ENCODE results near the gene LRRC4B. TPM values are rescaled to one million over a fixed set of nuclear protein-coding genes. Genes with fewer than 3 reads are reported as not detected.

The LRRC4B gene
- total and polyA plus RNA-seq, 2 donors (not counting 1 experiment from before 2014, with no cell fraction given) = 0.02 to 0.17 TPM

- Histone ChIP-seq H3K4me1 (ENCODE audit: control insufficient read depth, extremely low read depth, insufficient read depth, low read length) (peaks cover 2% of the 10 kb centered on the region), H3K9ac (ENCODE audit: insufficient read depth, low read length) (no peak overlapping the region), H3K36me3 (ENCODE audit: control insufficient read depth, insufficient read depth, low read length) (no peaks in the 10 kb centered on the region), H4K20me1 (ENCODE audit: control insufficient read depth, extremely low read depth, insufficient read depth, low read length) (no peaks in the 10 kb centered on the region), H3K27me3 (ENCODE audit: control insufficient read depth, insufficient read depth, low read length) (no peaks in the 10 kb centered on the region), H2AFZ (ENCODE audit: low read length) (no peak overlapping the region), H3K4me2 (ENCODE audit: extremely low read depth, insufficient read depth, low read length) (no peak overlapping the region), H3K79me2 (ENCODE audit: control insufficient read depth, insufficient read depth, low read length) (peaks cover 6% of the 10 kb centered on the region), H3K4me3 (replicated peaks in 1 of 4; ENCODE audit: control extremely low read depth in 1 of 4, insufficient read depth in 1 of 4, low read depth in 3 of 4, low read length in 4 of 4) (no peak overlapping the region), H3K27ac (ENCODE audit: insufficient read depth, low read length) (no peak overlapping the region), H3K9me3 (ENCODE audit: control insufficient read depth, insufficient read depth, low read depth, low read length) (no peaks in the 10 kb centered on the region)
- TF ChIP-seq, protein P1, sequence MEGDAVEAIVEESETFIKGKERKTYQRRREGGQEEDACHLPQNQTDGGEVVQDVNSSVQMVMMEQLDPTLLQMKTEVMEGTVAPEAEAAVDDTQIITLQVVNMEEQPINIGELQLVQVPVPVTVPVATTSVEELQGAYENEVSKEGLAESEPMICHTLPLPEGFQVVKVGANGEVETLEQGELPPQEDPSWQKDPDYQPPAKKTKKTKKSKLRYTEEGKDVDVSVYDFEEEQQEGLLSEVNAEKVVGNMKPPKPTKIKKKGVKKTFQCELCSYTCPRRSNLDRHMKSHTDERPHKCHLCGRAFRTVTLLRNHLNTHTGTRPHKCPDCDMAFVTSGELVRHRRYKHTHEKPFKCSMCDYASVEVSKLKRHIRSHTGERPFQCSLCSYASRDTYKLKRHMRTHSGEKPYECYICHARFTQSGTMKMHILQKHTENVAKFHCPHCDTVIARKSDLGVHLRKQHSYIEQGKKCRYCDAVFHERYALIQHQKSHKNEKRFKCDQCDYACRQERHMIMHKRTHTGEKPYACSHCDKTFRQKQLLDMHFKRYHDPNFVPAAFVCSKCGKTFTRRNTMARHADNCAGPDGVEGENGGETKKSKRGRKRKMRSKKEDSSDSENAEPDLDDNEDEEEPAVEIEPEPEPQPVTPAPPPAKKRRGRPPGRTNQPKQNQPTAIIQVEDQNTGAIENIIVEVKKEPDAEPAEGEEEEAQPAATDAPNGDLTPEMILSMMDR (conservative IDR thresholded peaks at IDR 0.05 in 1 of 2, IDR thresholded peaks at IDR 0.05 in 1 of 2; ENCODE audit: low read depth in 1 of 2, low read length in 2 of 2) = no peak
- no peak for TF ChIP-seq EZH2 (IDR thresholded peaks at IDR 0.05; ENCODE audit: low read length, missing control alignments)
- DNase-seq (ENCODE audit: low read depth in 2 of 2) = no peak
These were observed 58.9 kb downstream of the LRRC4B start for GRCh38 chr19:50509366-50509765.

DNA sequence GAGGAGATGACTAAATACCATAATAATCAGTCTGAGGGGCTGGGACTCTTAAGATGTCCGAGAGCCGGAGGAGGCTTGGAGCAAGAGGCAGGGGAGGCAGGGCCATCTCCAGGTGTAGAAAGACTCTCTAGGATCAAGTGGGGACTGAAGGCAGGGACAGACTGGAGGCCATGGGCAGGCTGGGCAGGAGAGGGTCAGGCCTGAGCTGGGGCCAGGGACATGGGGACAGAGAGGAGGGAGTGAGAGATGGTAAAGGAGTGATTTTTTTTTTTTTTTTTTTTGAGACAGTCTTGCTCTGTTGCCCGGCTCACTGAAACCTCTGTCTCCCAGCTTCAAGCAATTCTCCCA, 59.4 kb downstream of the LRRC4B start:
- H3K9me3 ChIP-seq (ENCODE audit: control insufficient read depth, insufficient read depth, low read depth, low read length) = no peaks in the 10 kb centered on the region
- H4K20me1 ChIP-seq (ENCODE audit: control insufficient read depth, extremely low read depth, insufficient read depth, low read length) = no peaks in the 10 kb centered on the region
- no peak overlapping the region for H3K4me2 ChIP-seq (ENCODE audit: extremely low read depth, insufficient read depth, low read length)
- H3K36me3 ChIP-seq (ENCODE audit: control insufficient read depth, insufficient read depth, low read length) = no peaks in the 10 kb centered on the region
- no peak for TF ChIP-seq EZH2 (IDR thresholded peaks at IDR 0.05; ENCODE audit: low read length, missing control alignments)
- TF ChIP-seq, protein P1 (conservative IDR thresholded peaks at IDR 0.05 in 1 of 2, IDR thresholded peaks at IDR 0.05 in 1 of 2; ENCODE audit: low read depth in 1 of 2, low read length in 2 of 2) = no peak
- H3K9ac ChIP-seq (ENCODE audit: insufficient read depth, low read length) = no peak overlapping the region
- peaks cover 2% of the 10 kb centered on the region for H3K4me1 ChIP-seq (ENCODE audit: control insufficient read depth, extremely low read depth, insufficient read depth, low read length)
- no peak overlapping the region for H3K27ac ChIP-seq (ENCODE audit: insufficient read depth, low read length)
- no peak overlapping the region for H2AFZ ChIP-seq (ENCODE audit: low read length)
- H3K27me3 ChIP-seq (ENCODE audit: control insufficient read depth, insufficient read depth, low read length) = no peaks in the 10 kb centered on the region
- H3K4me3 ChIP-seq (replicated peaks in 1 of 4; ENCODE audit: control extremely low read depth in 1 of 4, insufficient read depth in 1 of 4, low read depth in 3 of 4, low read length in 4 of 4) = no peak overlapping the region
- DNase-seq (ENCODE audit: low read depth in 2 of 2) = no peak
- peaks cover 6% of the 10 kb centered on the region for H3K79me2 ChIP-seq (ENCODE audit: control insufficient read depth, insufficient read depth, low read length)

DNA sequence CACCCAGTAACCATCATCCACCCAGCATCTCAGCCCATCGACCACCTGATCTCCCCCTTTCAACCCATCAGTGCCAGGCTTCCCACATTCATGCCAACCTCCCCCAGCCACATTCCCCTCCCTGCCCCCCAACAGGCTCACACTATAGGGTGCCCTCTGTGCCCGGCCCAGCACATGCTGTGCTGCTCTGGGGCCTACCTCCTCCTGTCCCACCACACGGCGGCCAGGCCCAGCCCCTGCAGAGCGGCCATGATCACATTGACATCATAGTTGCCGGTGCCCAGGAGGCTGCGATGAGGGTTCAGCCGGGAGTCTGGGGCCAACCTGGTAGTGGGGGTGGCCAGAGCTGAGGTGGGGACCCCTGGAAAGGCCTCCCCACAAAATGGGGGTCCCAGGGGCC, 60.9 kb downstream of the LRRC4B start:
- H3K9ac ChIP-seq (ENCODE audit: insufficient read depth, low read length) = no peak overlapping the region
- H3K9me3 ChIP-seq (ENCODE audit: control insufficient read depth, insufficient read depth, low read depth, low read length) = no peaks in the 10 kb centered on the region
- H3K79me2 ChIP-seq (ENCODE audit: control insufficient read depth, insufficient read depth, low read length) = peaks cover 6% of the 10 kb centered on the region
- no peak overlapping the region for H3K27ac ChIP-seq (ENCODE audit: insufficient read depth, low read length)
- H3K4me2 ChIP-seq (ENCODE audit: extremely low read depth, insufficient read depth, low read length) = no peak overlapping the region
- TF ChIP-seq, protein P1 (conservative IDR thresholded peaks at IDR 0.05 in 1 of 2, IDR thresholded peaks at IDR 0.05 in 1 of 2; ENCODE audit: low read depth in 1 of 2, low read length in 2 of 2) = no peak
- TF ChIP-seq EZH2 (IDR thresholded peaks at IDR 0.05; ENCODE audit: low read length, missing control alignments) = no peak
- no peak overlapping the region for H3K4me3 ChIP-seq (replicated peaks in 1 of 4; ENCODE audit: control extremely low read depth in 1 of 4, insufficient read depth in 1 of 4, low read depth in 3 of 4, low read length in 4 of 4)
- no peak for DNase-seq (ENCODE audit: low read depth in 2 of 2)
- H2AFZ ChIP-seq (ENCODE audit: low read length) = no peak overlapping the region
- peaks cover 2% of the 10 kb centered on the region for H3K4me1 ChIP-seq (ENCODE audit: control insufficient read depth, extremely low read depth, insufficient read depth, low read length)
- no peaks in the 10 kb centered on the region for H3K36me3 ChIP-seq (ENCODE audit: control insufficient read depth, insufficient read depth, low read length)
- H3K27me3 ChIP-seq (ENCODE audit: control insufficient read depth, insufficient read depth, low read length) = no peaks in the 10 kb centered on the region
- H4K20me1 ChIP-seq (ENCODE audit: control insufficient read depth, extremely low read depth, insufficient read depth, low read length) = no peaks in the 10 kb centered on the region

All from fibroblast of lung (primary cell).